ENCODE measurements around the gene SLC35D3.

- TF ChIP-seq CTCF (IDR thresholded peaks at IDR 0.05; ENCODE audit: low read length) (no peak), EZH2 (IDR thresholded peaks at IDR 0.05; ENCODE audit: borderline replicate concordance, low read length) (no peak)
Measured at GRCh38 chr6:136923954-136924673, 2.0 kb downstream of the SLC35D3 start.

Measured in OCI-LY1 (cell line).